Vagina (tissue), 2 donors: Measurements from ENCODE around the gene P2RX5. TPM values are rescaled to one million over a fixed set of nuclear protein-coding genes. Genes with fewer than 3 reads are reported as not detected.
A peak's percentile ranks its signal among the peaks of the same experiment; 100 is the strongest.

Experiments
- DNase-seq, 2 donors: peaks; one replicate each; pipeline ENCODE4 v3.0.0-alpha.2; 2017; ENCODE audit errors: extremely low spot score in 2 of 2
- H3K27ac ChIP-seq: fragments of 200-600 bp; sonication (generic); one replicate; pipeline ENCODE4 v1.5.1; 2019
- H3K27me3 ChIP-seq: fragments of 200-600 bp; sonication (generic); one replicate; pipeline ENCODE4 v1.5.1; 2019
- H3K36me3 ChIP-seq, 2 donors: fragments of 200-600 bp; sonication (generic); one replicate each; pipeline ENCODE4 v1.5.1; 2017 to 2019
- H3K4me1 ChIP-seq: fragments of 200-600 bp; sonication (generic); one replicate; pipeline ENCODE4 v1.5.1; 2019
- H3K4me3 ChIP-seq, 2 donors: fragments of 200-600 bp; sonication (generic); 1 replicate in 1 of 2; 2 replicates in 1 of 2; pipeline ENCODE4 v1.5.1; 2016 to 2019
- H3K9me3 ChIP-seq: fragments of 200-600 bp; sonication (generic); one replicate; pipeline ENCODE4 v1.5.1; 2019
- CTCF ChIP-seq, 3 experiments: fragments of 450-650 bp in 2 of 3; fragments of 200-600 bp in 1 of 3; sonication (generic) in 1 of 3; IDR thresholded peaks; one replicate each; pipeline ENCODE4 v1.5.1; 2017 to 2019; ENCODE audit warnings: antibody characterized with exemption in 3 of 3, mild to moderate bottlenecking in 2 of 3, moderate library complexity in 2 of 3
- POLR2A ChIP-seq, 2 donors: fragments of 450-650 bp; IDR thresholded peaks; one replicate each; pipeline ENCODE4 v1.6.1; 2017; ENCODE audit warnings: antibody characterized with exemption in 2 of 2, mild to moderate bottlenecking in 2 of 2, moderate library complexity in 2 of 2
- POLR2AphosphoS5 ChIP-seq, 2 donors: sonication (generic); formaldehyde crosslinking; IDR thresholded peaks; one replicate each; pipeline ENCODE4 v1.9.0; 2017; ENCODE audit warnings: antibody characterized with exemption in 2 of 2, mild to moderate bottlenecking in 2 of 2, low read depth in 1 of 2; ENCODE audit not compliant: insufficient read depth in 1 of 2
- intact Hi-C: fragments of 100-400 bp; cut with DNase I; formaldehyde crosslinking; loops from one replicate; pipeline ENCODE4 v1.15.1; 2023
- total RNA-seq: library from RNA; depleted of rRNA; stranded (reverse); fragments of >200 nt; gene quantifications from one replicate; pipeline ENCODE4 v1.2.3, GENCODE V29; 2016

P2RX5 gene
- total RNA-seq, 1 donor from 2014 or later, result 1.7 TPM

- TF ChIP-seq POLR2AphosphoS5 (IDR thresholded peaks at IDR 0.05; ENCODE audit: insufficient read depth in 1 of 2, low read depth in 1 of 2) (peak in 1 of 2 donors; percentile 75), POLR2A (IDR thresholded peaks at IDR 0.05) (peak in 1 of 2 donors; percentile 53), CTCF (IDR thresholded peaks at IDR 0.05) (no peak)
- Histone ChIP-seq H3K4me1 (peaks cover 49% of the 10 kb centered on the region), H3K36me3 (peaks cover 0 to 26% of the 10 kb centered on the region in 2 donors), H3K9me3 (no peaks in the 10 kb centered on the region), H3K4me3 (peak overlapping the region; percentile 76 to 98), H3K27ac (peak overlapping the region; percentile 97), H3K27me3 (no peaks in the 10 kb centered on the region)
- peak in 1 of 2 donors; percentile 96 for DNase-seq
- intact Hi-C loops, result no loop called here
These were observed 28.3 kb downstream of the P2RX5 start for GRCh38 chr17:3667366-3668278.

GRCh38 chr17:3666516-3666915 lies 29.4 kb downstream of the P2RX5 start:
- H3K27ac ChIP-seq, result peak overlapping the region; percentile 97
- H3K36me3 ChIP-seq, result peaks cover 0 to 30% of the 10 kb centered on the region in 2 donors
- DNase-seq, result no peak
- H3K4me1 ChIP-seq, result peaks cover 49% of the 10 kb centered on the region
- intact Hi-C loops, result no loop called here
- peak overlapping the region; percentile 76 to 98 for H3K4me3 ChIP-seq
- TF ChIP-seq POLR2AphosphoS5 (IDR thresholded peaks at IDR 0.05; ENCODE audit: insufficient read depth in 1 of 2, low read depth in 1 of 2), result no peak
- TF ChIP-seq CTCF (IDR thresholded peaks at IDR 0.05), result no peak
- TF ChIP-seq POLR2A (IDR thresholded peaks at IDR 0.05), result no peak
- H3K27me3 ChIP-seq, result no peaks in the 10 kb centered on the region
- no peaks in the 10 kb centered on the region for H3K9me3 ChIP-seq

GRCh38 chr17:3665834-3666233 lies 30.1 kb downstream of the P2RX5 start:
- TF ChIP-seq POLR2AphosphoS5 (IDR thresholded peaks at IDR 0.05; ENCODE audit: insufficient read depth in 1 of 2, low read depth in 1 of 2) (no peak), CTCF (IDR thresholded peaks at IDR 0.05) (no peak), POLR2A (IDR thresholded peaks at IDR 0.05) (no peak)
- intact Hi-C loops, result no loop called here
- Histone ChIP-seq H3K27ac (peak overlapping the region; percentile 97), H3K9me3 (no peaks in the 10 kb centered on the region), H3K4me3 (no peak overlapping the region), H3K36me3 (peaks cover 0 to 30% of the 10 kb centered on the region in 2 donors), H3K4me1 (peaks cover 53% of the 10 kb centered on the region), H3K27me3 (no peaks in the 10 kb centered on the region)
- no peak for DNase-seq

GRCh38 chr17:3663102-3664011 lies 32.6 kb downstream of the P2RX5 start:
- Histone ChIP-seq H3K4me3 (no peak overlapping the region), H3K9me3 (no peaks in the 10 kb centered on the region), H3K27ac (no peak overlapping the region), H3K27me3 (no peaks in the 10 kb centered on the region), H3K36me3 (peaks cover 0 to 30% of the 10 kb centered on the region in 2 donors), H3K4me1 (peaks cover 64% of the 10 kb centered on the region)
- no peak for DNase-seq
- TF ChIP-seq POLR2A (IDR thresholded peaks at IDR 0.05), result no peak
- TF ChIP-seq POLR2AphosphoS5 (IDR thresholded peaks at IDR 0.05; ENCODE audit: insufficient read depth in 1 of 2, low read depth in 1 of 2), result no peak
- TF ChIP-seq CTCF (IDR thresholded peaks at IDR 0.05), result no peak
- intact Hi-C loops, result no loop called here
